HUDEP-2 (cell line): ENCODE measurements around the gene ATAD3C.
"Not testable (repeated sequence)": the region's sequence is repeated elsewhere in the genome, so short reads cannot be mapped to it uniquely, and the experiment has no call there.

Experiments
- DNase-seq, 76 experiments: peaks; one replicate each; lab custom pipeline; 2025; ENCODE audit not compliant: unreplicated experiment in 76 of 76; lab: John Stamatoyannopoulos, UW

Gene ATAD3C

GRCh38 chr1:1440262-1441001 is 9.1 kb upstream of the ATAD3C start:
- DNase-seq, result no peak

- DNase-seq, result peak in 50 of 76 experiments; percentile 6 to 66 (median 25)
Measured at GRCh38 chr1:1441002-1441888, 8.2 kb upstream of the ATAD3C start.

GRCh38 chr1:1442069-1442770 is 7.3 kb upstream of the ATAD3C start:
- no peak for DNase-seq

GRCh38 chr1:1446631-1447030 is 2.9 kb upstream of the ATAD3C start:
- DNase-seq, result not testable (repeated sequence)

GRCh38 chr1:1450616-1451015 is 1.1 kb downstream of the ATAD3C start:
- DNase-seq, result not testable (repeated sequence)

GRCh38 chr1:1451696-1452364 is 2.3 kb downstream of the ATAD3C start:
- no peak for DNase-seq

GRCh38 chr1:1452365-1452739 is 2.9 kb downstream of the ATAD3C start:
- DNase-seq, result not testable (repeated sequence)

GRCh38 chr1:1452882-1453281 is 3.4 kb downstream of the ATAD3C start:
- DNase-seq, result no peak

- DNase-seq, result not testable (repeated sequence)
Measured at GRCh38 chr1:1454286-1455056, 5.0 kb downstream of the ATAD3C start.

- DNase-seq, result no peak
Measured at GRCh38 chr1:1455366-1455884, 5.9 kb downstream of the ATAD3C start.

- DNase-seq, result not testable (repeated sequence)
Measured at GRCh38 chr1:1455934-1456333, 6.4 kb downstream of the ATAD3C start.

GRCh38 chr1:1456683-1457255 is 7.3 kb downstream of the ATAD3C start:
- not testable (repeated sequence) for DNase-seq

- not testable (repeated sequence) for DNase-seq
Measured at GRCh38 chr1:1459156-1459555, 9.7 kb downstream of the ATAD3C start.

- DNase-seq, result not testable (repeated sequence)
Measured at GRCh38 chr1:1459711-1460110, 10.2 kb downstream of the ATAD3C start.

- DNase-seq, result no peak
Measured at GRCh38 chr1:1460540-1461130, 11.1 kb downstream of the ATAD3C start.

- DNase-seq, result peak in 49 of 76 experiments; percentile 3 to 68 (median 34)
Measured at GRCh38 chr1:1461721-1462317, 12.3 kb downstream of the ATAD3C start.

GRCh38 chr1:1462318-1462966 is 13.0 kb downstream of the ATAD3C start:
- DNase-seq, result no peak

- DNase-seq, result no peak
Measured at GRCh38 chr1:1463312-1463711, 13.8 kb downstream of the ATAD3C start.
